Measurements from ENCODE around the gene FUS. TPM values are rescaled to one million over a fixed set of nuclear protein-coding genes. Genes with fewer than 3 reads are reported as not detected.
"Not testable (repeated sequence)": the region's sequence is repeated elsewhere in the genome, so short reads cannot be mapped to it uniquely, and the experiment has no call there.

The FUS gene
- total and polyA plus RNA-seq, 9 of the 15 experiments (the other 6 are each of a cell fraction or from before 2014, with no cell fraction given) = 43.9 to 575 (median 87.2) TPM

- DNase-seq (ENCODE audit: extremely low read depth in 1 of 4, low spot score in 3 of 4); H3K9ac ChIP-seq (ENCODE audit: insufficient read depth in 1 of 2, low read depth in 2 of 2, low read length in 2 of 2); H3K4me3 ChIP-seq; CTCF ChIA-PET (ENCODE audit: low intra/inter-chr PET ratio); H3K36me3 ChIP-seq (ENCODE audit: control insufficient read depth, insufficient read depth, low read length); FAIRE-seq; POLR2A ChIA-PET; H3K27me3 ChIP-seq (ENCODE audit: control insufficient read depth in 2 of 2, insufficient read depth in 2 of 2, low read length in 2 of 2); H3K9me1 ChIP-seq (ENCODE audit: control insufficient read depth, insufficient read depth, low read length); H3K79me2 ChIP-seq (ENCODE audit: control insufficient read depth, insufficient read depth, low read length); BruUV-seq (replicated peaks); H3K4me1 ChIP-seq (replicated peaks in 1 of 2; ENCODE audit: control insufficient read depth in 2 of 2, insufficient read depth in 2 of 2, low read length in 2 of 2); H2AFZ ChIP-seq (ENCODE audit: low read depth, low read length); H3K27ac ChIP-seq (ENCODE audit: extremely low read depth, low read depth, low read length); in situ Hi-C loops (cut with MboI); H3K9me3 ChIP-seq (replicated peaks; ENCODE audit: control insufficient read depth, insufficient read depth, low read depth, low read length); intact Hi-C loops (cut with micrococcal nuclease); H4K20me1 ChIP-seq (replicated peaks; ENCODE audit: control insufficient read depth, insufficient read depth, low read length): not testable (repeated sequence)
- TF ChIP-seq HMBOX1 (IDR thresholded peaks at IDR 0.05) (0 out of 2 replicates have a peak, but pooled peaks have one; percentile 11), RFX1 (IDR thresholded peaks at IDR 0.05) (peak; percentile 51), CBFA2T2 (conservative IDR thresholded peaks at IDR 0.05) (peak; percentile 52), FOXK2 (conservative IDR thresholded peaks at IDR 0.05 in 1 of 2, IDR thresholded peaks at IDR 0.05 in 1 of 2; ENCODE audit: low read depth in 2 of 2) (peak in 1 of 2 experiments; percentile 50; a peak in 1 of 4 replicates), ARID1B (IDR thresholded peaks at IDR 0.05) (0 out of 2 replicates have a peak, but pooled peaks have one; percentile 20), CBFA2T3 (IDR thresholded peaks at IDR 0.05) (peak; percentile 77), KDM1A (IDR thresholded peaks at IDR 0.05) (peak in 1 of 2 experiments; percentile 9; a peak in 1 of 4 replicates), TAL1 (IDR thresholded peaks at IDR 0.05) (peak; percentile 27; the same call in 1 of the 2 replicates), SOX6 (IDR thresholded peaks at IDR 0.05) (peak; percentile 80)
- H3K4me2 ChIP-seq (ENCODE audit: insufficient read depth, low read length) = peak overlapping the region; percentile 8; the same call in 1 of the 2 replicates
- WGBS (ENCODE audit: insufficient coverage, low coverage, missing lambda C conversion rate) = no CpG with 5 or more reads among the region's 2 CpGs
- peak; percentile 33; the same call in 2 of the 3 replicates for ATAC-seq
Observed at GRCh38 chr16:31170048-31170447, 9.9 kb upstream of the FUS start.
